ENCODE results near the gene AASS.

AASS gene

DNA sequence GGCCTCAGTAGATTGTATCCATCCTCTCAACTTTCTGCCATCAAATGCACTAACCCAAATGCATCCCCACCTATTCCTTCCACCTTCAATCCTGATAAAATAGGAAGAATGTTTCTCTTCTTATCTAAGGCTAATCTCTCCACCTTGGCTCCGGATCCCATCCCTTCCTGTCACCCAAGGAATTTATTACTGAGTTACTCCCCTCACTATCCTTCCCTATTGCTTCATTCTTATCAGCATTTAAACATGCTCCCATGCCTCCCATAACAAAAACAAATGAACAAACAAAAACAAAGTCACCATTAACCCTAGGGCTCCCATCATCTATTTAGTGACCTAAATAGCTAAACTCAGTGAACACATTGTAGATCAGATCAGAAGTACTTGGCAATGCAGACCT, 25.3 kb downstream of the AASS start:
- no peak for DNase-seq (ENCODE audit: low read depth)

GRCh38 chr7:122103064-122103463, 41.0 kb downstream of the AASS start:
- DNase-seq (ENCODE audit: low read depth), result no peak

GRCh38 chr7:122100021-122100420, 44.0 kb downstream of the AASS start:
- DNase-seq (ENCODE audit: low read depth), result no peak

GRCh38 chr7:122095642-122096041, 48.4 kb downstream of the AASS start:
- DNase-seq (ENCODE audit: low read depth), result no peak

DNA sequence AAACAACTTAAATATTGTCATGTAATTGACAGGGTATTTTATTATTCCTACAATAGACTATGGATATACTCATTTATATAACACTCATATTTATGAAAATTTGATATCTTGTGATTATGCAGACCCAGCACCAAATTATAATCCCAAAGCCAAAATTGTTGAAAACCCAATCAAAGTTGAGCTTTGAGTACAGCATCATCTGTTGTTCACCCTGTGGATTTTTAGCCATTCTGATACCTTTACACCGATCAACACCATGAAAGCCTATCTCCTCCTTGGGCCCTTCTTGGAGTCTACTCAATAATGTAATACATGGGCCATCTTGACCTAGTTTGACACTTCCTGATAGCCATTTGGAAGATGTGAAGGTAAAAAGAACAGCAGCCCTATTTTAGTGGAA, 49.5 kb downstream of the AASS start:
- DNase-seq (ENCODE audit: low read depth), result no peak

GRCh38 chr7:122092964-122093797, 50.9 kb downstream of the AASS start:
- peak; percentile 14 for DNase-seq (ENCODE audit: low read depth)

DNA sequence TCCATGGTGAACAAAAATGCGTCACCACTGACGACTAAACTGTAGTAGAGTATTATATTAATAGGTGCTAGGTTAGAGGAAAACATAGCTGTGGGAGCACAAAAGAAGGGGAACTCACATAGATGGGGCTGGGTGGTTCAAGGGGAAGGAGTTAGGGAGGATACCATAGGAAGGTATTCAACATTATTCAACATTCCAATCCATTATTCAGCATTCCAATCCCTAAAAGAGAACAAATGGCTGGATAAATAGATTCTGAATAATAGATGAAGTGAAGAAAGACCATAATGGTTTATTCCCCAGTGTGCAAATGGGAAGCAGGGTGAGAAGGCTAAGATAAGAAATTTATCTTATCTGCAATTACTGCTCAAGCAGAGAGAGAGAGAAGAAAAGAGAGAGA, 61.4 kb downstream of the AASS start:
- DNase-seq (ENCODE audit: low read depth), result no peak

GRCh38 chr7:122082160-122082559, 61.9 kb downstream of the AASS start:
- no peak for DNase-seq (ENCODE audit: low read depth)

- no peak for DNase-seq (ENCODE audit: low read depth)
These were observed 70.4 kb downstream of the AASS start for GRCh38 chr7:122073635-122074034.

DNA sequence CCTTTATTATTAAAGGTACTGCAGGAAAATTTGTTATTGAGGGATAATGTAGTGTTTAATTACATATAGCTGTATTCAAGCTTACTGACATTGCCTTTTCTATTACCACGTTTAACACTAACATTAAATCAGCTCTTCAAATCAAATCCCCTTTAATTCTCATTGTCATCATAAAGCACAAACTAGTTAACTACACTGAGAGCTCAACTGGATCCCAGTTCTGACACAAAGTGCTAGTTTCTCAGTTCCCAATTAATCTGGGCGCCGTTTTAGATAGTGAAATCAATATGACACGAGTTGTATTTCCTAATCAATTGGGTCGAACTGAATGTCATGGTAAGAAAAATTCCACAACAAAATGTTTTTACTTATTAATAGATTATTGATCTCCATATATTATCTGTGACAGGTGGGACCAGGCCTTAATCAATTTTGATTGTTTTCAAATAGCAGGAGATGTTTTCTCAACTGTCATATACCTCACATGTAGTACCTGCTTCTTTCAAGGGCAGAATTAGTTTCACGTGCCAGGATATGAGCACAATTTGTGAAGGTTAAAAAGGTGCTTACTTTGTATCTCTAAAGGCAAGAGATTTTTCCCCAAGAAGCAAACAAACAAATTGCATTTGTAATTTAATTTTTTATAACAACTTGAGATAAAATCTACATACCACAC, 71.0 kb downstream of the AASS start:
- no peak for DNase-seq (ENCODE audit: low read depth)

GRCh38 chr7:122072272-122072671, 71.8 kb downstream of the AASS start:
- DNase-seq (ENCODE audit: low read depth), result no peak

DNA sequence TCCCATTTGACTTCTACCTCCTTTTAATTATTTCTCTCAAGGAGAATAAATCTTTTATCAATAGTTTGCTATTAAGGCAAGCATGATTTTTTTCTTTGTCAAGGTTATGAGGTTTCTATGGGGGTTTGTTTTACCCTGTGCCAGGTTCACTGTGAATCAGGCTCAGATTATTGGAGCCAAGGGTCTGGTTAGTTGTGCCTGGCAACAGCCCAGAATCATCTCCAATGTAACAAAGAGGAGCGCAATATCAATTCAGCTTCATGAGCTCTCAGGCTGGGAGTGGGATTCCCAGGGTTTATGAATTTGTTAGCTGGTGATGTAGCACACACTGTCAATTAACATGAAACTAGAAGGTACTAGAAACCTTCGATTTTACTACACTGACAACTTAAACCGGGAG, 73.2 kb downstream of the AASS start:
- DNase-seq (ENCODE audit: low read depth), result no peak

GRCh38 chr7:122070062-122070461, 74.0 kb downstream of the AASS start:
- DNase-seq (ENCODE audit: low read depth), result no peak

GRCh38 chr7:122068999-122069398, 75.0 kb downstream of the AASS start:
- no peak for DNase-seq (ENCODE audit: low read depth)

DNA sequence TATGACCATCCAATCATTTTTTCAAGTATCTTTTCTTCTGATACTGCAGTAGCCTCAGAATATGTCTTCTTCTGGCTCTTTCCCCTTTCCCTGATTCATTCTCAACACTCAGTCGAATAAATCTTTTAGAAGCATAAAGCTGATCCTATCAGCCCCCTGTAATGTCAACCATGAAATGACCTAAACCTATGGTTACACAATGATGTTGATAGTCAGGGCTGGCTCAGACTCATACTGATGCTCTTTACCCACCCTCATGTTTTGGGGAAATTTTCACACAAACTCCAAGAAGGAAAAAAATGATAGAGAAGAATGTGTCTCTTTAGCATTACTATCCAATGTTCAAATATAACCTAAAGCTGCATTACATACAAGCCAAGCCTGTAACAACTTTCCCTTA, 76.0 kb downstream of the AASS start:
- DNase-seq (ENCODE audit: low read depth), result no peak

DNA sequence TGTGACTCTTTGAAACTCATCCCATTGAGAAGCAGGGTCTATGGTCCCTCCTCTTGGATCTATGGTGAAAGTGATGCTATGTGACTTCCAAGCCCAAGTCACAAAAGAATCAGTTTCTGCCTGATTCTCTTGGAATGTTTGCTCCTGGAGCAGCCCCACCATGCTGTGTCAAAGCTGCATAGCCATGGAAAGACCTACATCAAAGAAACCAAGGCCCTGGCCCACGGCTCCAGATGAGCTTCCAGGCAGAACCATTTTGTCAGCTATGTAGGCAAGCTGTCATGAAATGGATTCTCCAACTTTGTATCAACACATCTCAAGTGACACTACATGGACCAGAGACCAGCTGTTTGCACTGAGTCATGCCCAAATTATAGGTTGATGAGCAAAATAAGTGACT, 77.0 kb downstream of the AASS start:
- DNase-seq (ENCODE audit: low read depth), result no peak

DNA sequence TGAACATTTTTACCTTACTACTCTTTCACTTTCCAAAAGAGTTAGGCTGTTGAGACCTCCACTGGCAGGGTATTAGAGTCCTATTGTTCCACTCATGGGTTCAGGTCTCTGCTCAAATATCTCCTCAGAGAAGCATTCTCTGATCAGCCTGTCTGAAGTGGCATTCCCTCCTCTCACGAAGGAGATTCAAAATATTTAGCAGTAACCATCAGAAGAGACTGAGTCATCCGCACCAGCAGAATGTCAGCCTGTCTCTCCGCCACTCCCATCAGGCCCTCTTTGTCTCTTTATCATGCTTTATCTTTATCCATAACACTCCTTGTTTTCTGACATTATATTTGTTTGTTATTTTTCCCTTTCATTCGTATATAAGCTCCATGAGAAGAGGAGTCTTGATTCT, 79.1 kb downstream of the AASS start:
- DNase-seq (ENCODE audit: low read depth), result no peak

DNA sequence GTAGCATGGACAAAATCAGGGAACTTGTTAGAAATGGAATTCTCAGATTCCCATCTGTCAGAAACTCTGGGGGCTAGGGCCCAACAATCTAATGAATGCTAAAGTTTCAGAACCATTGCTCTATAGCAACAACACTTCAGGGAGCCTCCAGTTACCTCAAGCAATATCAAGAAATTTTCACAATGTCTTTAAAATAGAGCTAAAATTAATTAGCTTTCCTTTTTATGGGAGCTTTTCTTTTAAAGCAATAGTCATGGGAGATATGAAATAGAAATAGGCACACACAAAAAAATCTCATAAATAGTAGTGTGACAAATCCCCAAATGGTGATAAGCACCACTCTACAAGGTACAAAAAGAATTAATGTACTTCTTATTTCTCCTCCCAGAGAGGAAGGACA, 80.9 kb downstream of the AASS start:
- DNase-seq (ENCODE audit: low read depth), result no peak

GRCh38 chr7:122059542-122059941, 84.5 kb downstream of the AASS start:
- DNase-seq (ENCODE audit: low read depth), result no peak

DNA sequence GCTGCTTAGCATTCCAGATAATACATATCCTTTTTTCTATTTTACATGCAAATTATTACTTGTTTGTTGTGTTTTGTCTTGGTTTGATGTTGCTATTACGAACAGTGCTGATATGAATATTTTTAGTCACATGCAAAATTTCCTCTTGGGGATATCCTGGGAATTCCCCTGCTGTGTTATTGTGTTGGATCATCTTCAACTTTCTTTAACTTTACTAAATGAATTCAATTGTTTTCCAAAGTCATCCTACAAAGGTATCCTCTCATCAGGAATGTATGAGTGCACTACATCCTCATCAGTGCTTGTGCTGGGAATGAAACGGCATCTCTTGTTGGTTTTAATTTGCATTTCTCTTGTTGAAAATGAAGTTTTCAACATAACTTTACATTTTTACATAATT, 87.1 kb downstream of the AASS start:
- no peak for DNase-seq (ENCODE audit: low read depth)

GRCh38 chr7:122055073-122055472, 89.0 kb downstream of the AASS start:
- DNase-seq (ENCODE audit: low read depth), result no peak

- DNase-seq (ENCODE audit: low read depth), result no peak
These were observed 89.7 kb downstream of the AASS start for GRCh38 chr7:122054393-122054792.

DNA sequence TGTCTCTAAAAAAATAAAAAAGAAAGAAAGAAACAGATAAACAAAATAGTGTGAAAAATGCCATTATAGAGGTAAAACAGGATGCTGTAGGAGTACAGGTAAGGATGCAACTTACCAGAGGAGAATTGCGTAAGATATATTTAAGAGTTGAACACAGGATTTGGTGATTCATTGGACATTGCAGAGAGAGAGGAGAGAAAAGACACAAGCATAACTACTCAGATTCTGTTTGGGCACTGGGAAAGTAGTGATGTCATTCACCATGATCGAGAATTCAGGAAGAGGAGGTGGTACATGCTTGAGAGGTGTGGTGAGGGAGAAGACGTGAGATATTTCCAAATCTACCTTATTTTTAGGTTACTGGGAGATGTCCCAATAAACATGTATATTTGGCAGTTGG, 97.6 kb downstream of the AASS start:
- DNase-seq (ENCODE audit: low read depth), result no peak

DNA sequence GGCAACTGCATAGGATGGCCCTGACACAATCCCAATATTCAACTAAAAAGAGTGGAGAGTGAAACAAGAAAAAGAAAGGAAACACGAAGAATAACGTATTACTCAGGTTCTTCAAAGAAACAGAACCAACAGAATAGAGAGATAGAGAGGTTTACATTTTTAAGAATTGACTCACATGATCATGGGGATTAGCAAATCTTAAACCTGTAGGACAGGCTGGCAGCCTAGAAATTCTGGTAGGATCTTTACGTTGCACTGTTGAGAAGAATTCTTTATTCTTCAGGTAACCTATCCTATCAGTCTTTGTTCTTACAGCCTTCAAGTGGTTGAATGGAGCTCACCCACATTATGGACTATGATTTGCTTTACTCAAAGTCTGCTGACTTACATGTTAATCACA, 103.9 kb downstream of the AASS start:
- DNase-seq (ENCODE audit: low read depth), result no peak
